H1 (cell line): Measurements from ENCODE around the gene DPEP1. TPM values are rescaled to one million over a fixed set of nuclear protein-coding genes. Genes with fewer than 3 reads are reported as not detected.

Experiments used
- CTCF ChIA-PET: fragments of 300-600 bp; sonication (Branson Sonifier 250); formaldehyde crosslinking; loops from one replicate; lab custom pipeline; 2021; ENCODE audit not compliant: partially characterized antibody; lab: Charles Lee
- POLR2A ChIA-PET: fragments of 300-600 bp; sonication (Branson Sonifier 250); formaldehyde crosslinking; loops from one replicate; lab custom pipeline; 2021; ENCODE audit warnings: inconsistent platforms; ENCODE audit not compliant: partially characterized antibody; lab: Charles Lee
- DNase-seq, 2 experiments: peaks; one replicate each; pipeline versions ENCODE4 v3.0.0 to v3.0.0-alpha.2; 2010 to 2022; ENCODE audit warnings: low spot score in 2 of 2, low read depth in 1 of 2, mixed read lengths in 1 of 2
- FAIRE-seq: peaks from 2 replicates; lab custom pipeline; 2011; peaks lifted over from hg19 to GRCh38; lab: Jason Lieb, UNC
- H2AFZ ChIP-seq: 2 replicates; pipeline ENCODE4 v1.8.1; 2012; ENCODE audit warnings: low read length, inconsistent platforms
- H2AK5ac ChIP-seq: 2 replicates; pipeline ENCODE4 v1.6.1; 2013; ENCODE audit warnings: low read depth, low read length
- H2BK120ac ChIP-seq: replicated peaks from 2 replicates; pipeline ENCODE3; 2013; ENCODE audit warnings: low read depth, low read length, inconsistent platforms
- H2BK12ac ChIP-seq: 2 replicates; pipeline ENCODE4 v1.6.1; 2013; ENCODE audit warnings: low read depth, low read length
- H2BK15ac ChIP-seq: 2 replicates; pipeline ENCODE4 v1.6.1; 2013; ENCODE audit warnings: low read length
- H2BK20ac ChIP-seq: 2 replicates; pipeline ENCODE4 v1.6.1; 2013; ENCODE audit warnings: low read length
- H2BK5ac ChIP-seq: 2 replicates; pipeline ENCODE4 v1.6.1; 2013; ENCODE audit warnings: low read depth, low read length
- H3K14ac ChIP-seq: 2 replicates; pipeline ENCODE4 v1.6.1; 2013; ENCODE audit warnings: inconsistent platforms; ENCODE audit not compliant: insufficient read length
- H3K18ac ChIP-seq: 2 replicates; pipeline ENCODE4 v1.6.1; 2013; ENCODE audit warnings: low read length; ENCODE audit errors: extremely low read depth
- H3K23ac ChIP-seq: 2 replicates; pipeline ENCODE4 v1.6.1; 2013; ENCODE audit warnings: inconsistent platforms; ENCODE audit not compliant: insufficient read length
- H3K23me2 ChIP-seq: 2 replicates; pipeline ENCODE4 v1.6.1; 2013; ENCODE audit warnings: low read depth, low read length
- H3K27ac ChIP-seq: 2 replicates; pipeline ENCODE4 v1.6.1; 2011; ENCODE audit warnings: low read depth, low read length, inconsistent platforms
- H3K27me3 ChIP-seq, 4 experiments: replicated peaks in 1 of 4; 1 replicate in 1 of 4; 2 replicates in 3 of 4; pipeline versions ENCODE4 v1.6.1 to v1.8.1; 2011 to 2013; ENCODE audit warnings: low read length in 3 of 4, mild to moderate bottlenecking in 3 of 4, inconsistent platforms in 2 of 4, mixed read lengths in 2 of 4, moderate library complexity in 1 of 4; ENCODE audit not compliant: control insufficient read depth in 3 of 4, insufficient read depth in 3 of 4; ENCODE audit errors: extremely low read depth in 1 of 4
- H3K36me3 ChIP-seq, 4 experiments: 2 replicates each; pipeline versions ENCODE4 v1.6.1 to v1.8.1; 2011 to 2013; ENCODE audit warnings: mild to moderate bottlenecking in 4 of 4, low read length in 3 of 4, moderate library complexity in 2 of 4, control low read depth in 1 of 4, inconsistent platforms in 1 of 4; ENCODE audit not compliant: insufficient read depth in 4 of 4, control insufficient read depth in 2 of 4
- H3K4ac ChIP-seq: replicated peaks from 2 replicates; pipeline ENCODE3; 2013; ENCODE audit warnings: low read length, low read depth, mixed read lengths, inconsistent platforms; ENCODE audit not compliant: insufficient read length
- H3K4me1 ChIP-seq, 4 experiments: replicated peaks in 1 of 4; 1 replicate in 1 of 4; 2 replicates in 3 of 4; pipeline versions ENCODE4 v1.6.1 to v1.8.1; 2011 to 2013; ENCODE audit warnings: low read length in 3 of 4, inconsistent platforms in 2 of 4, mixed read lengths in 1 of 4; ENCODE audit not compliant: insufficient read depth in 4 of 4, control insufficient read depth in 3 of 4
- H3K4me2 ChIP-seq, 2 experiments: 2 replicates each; pipeline versions ENCODE4 v1.6.1 to v1.8.1; 2011 to 2013; ENCODE audit warnings: low read depth in 2 of 2, low read length in 2 of 2, control low read depth in 1 of 2, inconsistent platforms in 1 of 2, mild to moderate bottlenecking in 1 of 2; ENCODE audit not compliant: insufficient read depth in 1 of 2
- H3K4me3 ChIP-seq, 4 experiments: fragments of 200-600, 300-600 bp in 1 of 4; sonication (generic), shearing (Covaris generic), sonication (Bioruptor Twin) in 1 of 4; 2 replicates each; pipeline versions ENCODE4 v1.5.1 to v1.8.1; 2011 to 2016; ENCODE audit warnings: low read length in 4 of 4, low read depth in 3 of 4, control low read depth in 2 of 4, inconsistent platforms in 2 of 4, mild to moderate bottlenecking in 2 of 4, mixed read lengths in 1 of 4, moderate library complexity in 1 of 4; ENCODE audit not compliant: insufficient read depth in 2 of 4; ENCODE audit errors: extremely low read depth in 1 of 4
- H3K56ac ChIP-seq: replicated peaks from 2 replicates; pipeline ENCODE3; 2013; ENCODE audit warnings: low read depth, mild to moderate bottlenecking, mixed read lengths, low read length, inconsistent platforms; ENCODE audit not compliant: insufficient read length
- H3K79me1 ChIP-seq: 2 replicates; pipeline ENCODE4 v1.6.1; 2013; ENCODE audit warnings: low read depth, low read length, control low read depth
- H3K79me2 ChIP-seq, 2 experiments: 2 replicates each; pipeline versions ENCODE4 v1.6.1 to v1.8.1; 2012 to 2013; ENCODE audit warnings: low read length in 2 of 2, mild to moderate bottlenecking in 2 of 2, inconsistent platforms in 1 of 2; ENCODE audit not compliant: insufficient read depth in 2 of 2, control insufficient read depth in 1 of 2
- H3K9ac ChIP-seq, 4 experiments: replicated peaks in 1 of 4; 1 replicate in 1 of 4; 2 replicates in 3 of 4; pipeline versions ENCODE4 v1.6.1 to v1.8.1; 2011 to 2013; ENCODE audit warnings: low read depth in 3 of 4, low read length in 3 of 4, control low read depth in 2 of 4, mild to moderate bottlenecking in 2 of 4, moderate library complexity in 2 of 4, inconsistent platforms in 1 of 4; ENCODE audit errors: extremely low read depth in 1 of 4
- H3K9me3 ChIP-seq, 2 experiments: 2 replicates each; pipeline versions ENCODE4 v1.6.1 to v1.8.1; 2012 to 2013; ENCODE audit warnings: mild to moderate bottlenecking in 2 of 2, moderate library complexity in 2 of 2, control low read depth in 1 of 2, inconsistent platforms in 1 of 2, low read depth in 1 of 2, low read length in 1 of 2, mixed read lengths in 1 of 2; ENCODE audit not compliant: insufficient read depth in 2 of 2
- H4K20me1 ChIP-seq, 2 experiments: replicated peaks in 1 of 2; 2 replicates each; pipeline versions ENCODE3 to v1.8.1; 2011 to 2013; ENCODE audit warnings: inconsistent platforms in 2 of 2, low read length in 2 of 2, mild to moderate bottlenecking in 1 of 2; ENCODE audit not compliant: insufficient read depth in 2 of 2, control insufficient read depth in 1 of 2
- H4K5ac ChIP-seq: 2 replicates; pipeline ENCODE4 v1.6.1; 2013; ENCODE audit warnings: low read length, low read depth, mixed read lengths, inconsistent platforms; ENCODE audit not compliant: insufficient read length
- H4K8ac ChIP-seq: 2 replicates; pipeline ENCODE4 v1.8.0; 2013; ENCODE audit warnings: mild to moderate bottlenecking, moderate library complexity, low read length, inconsistent platforms; ENCODE audit not compliant: insufficient read depth; ENCODE audit errors: extremely low read depth
- H4K91ac ChIP-seq: replicated peaks from 2 replicates; pipeline ENCODE3; 2013; ENCODE audit warnings: low read length, mixed read lengths, inconsistent platforms; ENCODE audit not compliant: insufficient read length
- CREB1 ChIP-seq: IDR thresholded peaks from 2 replicates; pipeline ENCODE4 v1.6.1; 2012; ENCODE audit warnings: inconsistent platforms
- E2F6 ChIP-seq: IDR thresholded peaks from 2 replicates; pipeline ENCODE4 v1.6.1; 2012; ENCODE audit warnings: inconsistent platforms
- EGR1 ChIP-seq: IDR thresholded peaks from 2 replicates; pipeline ENCODE4 v1.6.1; 2011; ENCODE audit warnings: low read depth, low read length, borderline replicate concordance
- HDAC6 ChIP-seq: IDR thresholded peaks from one replicate; pipeline ENCODE4 v1.7.1; 2012; ENCODE audit warnings: low read depth, mild to moderate bottlenecking, inconsistent platforms, low read length, moderate library complexity
- NANOG ChIP-seq: IDR thresholded peaks from 2 replicates; pipeline ENCODE4 v1.6.1; 2011; ENCODE audit warnings: low read length, low read depth, mild to moderate bottlenecking, inconsistent platforms; ENCODE audit not compliant: insufficient read depth, poor library complexity, severe bottlenecking
- NRF1 ChIP-seq: IDR thresholded peaks from 2 replicates; pipeline ENCODE4 v1.6.1; 2011; ENCODE audit warnings: mild to moderate bottlenecking, low read depth, low read length, improper control_type of control experiment
- SP1 ChIP-seq: IDR thresholded peaks from 2 replicates; pipeline ENCODE4 v1.6.1; 2011; ENCODE audit warnings: low read depth, low read length
- TBP ChIP-seq: IDR thresholded peaks from 2 replicates; pipeline ENCODE4 v1.6.1; 2011; ENCODE audit warnings: low read depth, low read length, improper control_type of control experiment
- WGBS, 2 experiments: shearing (Covaris generic) in 1 of 2; methylation state at CpG; one replicate each; pipeline versions ENCODE4 v1.1.6 to v1.1.7; 2013 to 2015; ENCODE audit warnings: low lambda C conversion rate in 2 of 2, mixed read lengths in 2 of 2, inconsistent platforms in 1 of 2, low coverage in 1 of 2, missing lambda C conversion rate in 1 of 2; ENCODE audit not compliant: insufficient replicate concordance in 2 of 2, insufficient coverage in 1 of 2, insufficient read length in 1 of 2; ENCODE audit errors: extremely low coverage in 1 of 2, missing lambda C conversion rate in 1 of 2; 5-methylcytosine and 5-hydroxymethylcytosine counted together
- polyA plus RNA-seq, 7 experiments: library from polyadenylated mRNA; depleted of rRNA in 3 of 7; stranded (reverse) in 5 of 7; unstranded in 2 of 7; fragments of >200 nt in 5 of 7; fragments of 200-250 nt in 2 of 7; gene quantifications; 1 replicate in 5 of 7; 2 replicates in 1 of 7; 4 replicates in 1 of 7; pipeline versions ENCODE4 v1.2.1 to v1.2.3, GENCODE V29; 2011 to 2013; ENCODE audit warnings: missing spikeins in 2 of 7, mixed read lengths in 2 of 7
- total RNA-seq: library from RNA; stranded (reverse); fragmentation: NEBNext Ultra II Directional; extraction: Animal tissue kit (Norgen Biotek cat#: 25700); gene quantifications from 2 replicates; pipeline ENCODE4 v1.2.1, GENCODE V29; 2021
- TF ChIP-seq, protein P1 (sequence below): IDR thresholded peaks from 2 replicates; pipeline ENCODE4 v1.6.1; 2011; ENCODE audit warnings: low read length, improper control_type of control experiment
- TF ChIP-seq, protein P2 (sequence below): IDR thresholded peaks from 2 replicates; pipeline ENCODE4 v1.6.1; 2012; ENCODE audit warnings: low read length, inconsistent platforms

The DPEP1 gene
- total and polyA plus RNA-seq, 2 of the 8 experiments (the other 6 are each of a cell fraction or from before 2014, with no cell fraction given) = 2.8 to 3.1 TPM

- Histone ChIP-seq H2BK12ac (no peak overlapping the region), H3K4me3 (no peak overlapping the region), H3K4me2 (no peak overlapping the region), H3K4ac (no peak overlapping the region), H3K56ac (no peak overlapping the region), H3K23me2 (no peaks in the 10 kb centered on the region; the same call in 1 of the 2 replicates), H3K9ac (no peak overlapping the region), H3K14ac (no peak overlapping the region), H3K27ac (no peak overlapping the region), H2AFZ (no peak overlapping the region), H3K79me2 (no peaks in the 10 kb centered on the region), H3K23ac (no peak overlapping the region), H2AK5ac (no peak overlapping the region), H4K91ac (no peak overlapping the region), H3K79me1 (peaks cover 4% of the 10 kb centered on the region; the same call in 1 of the 2 replicates), H3K27me3 (no peaks in the 10 kb centered on the region), H4K20me1 (peaks cover 0 to 5% of the 10 kb centered on the region in 2 experiments), H2BK20ac (no peak overlapping the region), H3K9me3 (peaks cover 9 to 10% of the 10 kb centered on the region in 2 experiments; a peak in 2 of 4 replicates), H3K36me3 (peaks cover 0 to 18% (median 7%) of the 10 kb centered on the region in 4 experiments; a peak in 6 of 8 replicates), H2BK15ac (no peak overlapping the region), H3K18ac (no peak overlapping the region), H2BK5ac (no peak overlapping the region), H4K8ac (no peak overlapping the region), H3K4me1 (no peaks in the 10 kb centered on the region), H2BK120ac (no peak overlapping the region), H4K5ac (no peak overlapping the region)
- no peak for DNase-seq
- FAIRE-seq = no peak
- ChIA-PET POLR2A (no interaction called here), CTCF (interaction anchor here (1.0 to 1.2 kb wide), 2 partner anchors 17 to 26 kb away, joined by 4 read pairs; no protein-coding TSS in a partner anchor)
- WGBS, 2 experiments = 97% methylated on average over 16 of the region's 19 CpGs; no CpG with 5 or more reads in 1 of the 2 experiments
- TF ChIP-seq, protein P1, sequence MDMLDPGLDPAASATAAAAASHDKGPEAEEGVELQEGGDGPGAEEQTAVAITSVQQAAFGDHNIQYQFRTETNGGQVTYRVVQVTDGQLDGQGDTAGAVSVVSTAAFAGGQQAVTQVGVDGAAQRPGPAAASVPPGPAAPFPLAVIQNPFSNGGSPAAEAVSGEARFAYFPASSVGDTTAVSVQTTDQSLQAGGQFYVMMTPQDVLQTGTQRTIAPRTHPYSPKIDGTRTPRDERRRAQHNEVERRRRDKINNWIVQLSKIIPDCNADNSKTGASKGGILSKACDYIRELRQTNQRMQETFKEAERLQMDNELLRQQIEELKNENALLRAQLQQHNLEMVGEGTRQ = no peak
- TF ChIP-seq, protein P2, sequence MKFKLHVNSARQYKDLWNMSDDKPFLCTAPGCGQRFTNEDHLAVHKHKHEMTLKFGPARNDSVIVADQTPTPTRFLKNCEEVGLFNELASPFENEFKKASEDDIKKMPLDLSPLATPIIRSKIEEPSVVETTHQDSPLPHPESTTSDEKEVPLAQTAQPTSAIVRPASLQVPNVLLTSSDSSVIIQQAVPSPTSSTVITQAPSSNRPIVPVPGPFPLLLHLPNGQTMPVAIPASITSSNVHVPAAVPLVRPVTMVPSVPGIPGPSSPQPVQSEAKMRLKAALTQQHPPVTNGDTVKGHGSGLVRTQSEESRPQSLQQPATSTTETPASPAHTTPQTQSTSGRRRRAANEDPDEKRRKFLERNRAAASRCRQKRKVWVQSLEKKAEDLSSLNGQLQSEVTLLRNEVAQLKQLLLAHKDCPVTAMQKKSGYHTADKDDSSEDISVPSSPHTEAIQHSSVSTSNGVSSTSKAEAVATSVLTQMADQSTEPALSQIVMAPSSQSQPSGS = no peak
- TF ChIP-seq NRF1 (no peak), CREB1 (no peak), NANOG (no peak), HDAC6 (no peak), TBP (no peak), EGR1 (no peak), E2F6 (peak; percentile 44; the same call in 1 of the 2 replicates), SP1 (no peak)
These were observed 30.7 kb upstream of the DPEP1 start for GRCh38 chr16:89582614-89583196.
